B cell (primary cell): ENCODE results near the gene TPP2.

Source experiments
- CTCF ChIP-seq: fragments of 200-600 bp; IDR thresholded peaks from one replicate; pipeline ENCODE4 v1.8.0; 2022; ENCODE audit warnings: antibody characterized with exemption, mild to moderate bottlenecking
- EZH2 ChIP-seq: IDR thresholded peaks from 2 replicates; pipeline ENCODE4 v1.6.1; 2012; ENCODE audit warnings: borderline replicate concordance, low read depth, mild to moderate bottlenecking, moderate library complexity, low read length; ENCODE audit not compliant: insufficient read depth, poor library complexity, severe bottlenecking

GRCh38 chr13:102638741-102639140 is 42.0 kb downstream of the TPP2 start:
- TF ChIP-seq EZH2 (no peak), CTCF (no peak)
